Sigmoid colon (tissue), 7 donors: ENCODE data around the gene LRFN2. TPM values are rescaled to one million over a fixed set of nuclear protein-coding genes. Genes with fewer than 3 reads are reported as not detected.

Experiments
- DNase-seq: peaks from one replicate; pipeline ENCODE4 v3.0.0-alpha.2; 2019
- H3K27ac ChIP-seq, 4 donors: fragments of 200-600 bp; sonication (generic); one replicate each; pipeline ENCODE4 v1.5.1; 2016 to 2019; ENCODE audit warnings: mild to moderate bottlenecking in 1 of 4
- H3K27me3 ChIP-seq, 3 donors: fragments of 200-600 bp; sonication (generic); one replicate each; pipeline ENCODE4 v1.5.1; 2019; ENCODE audit warnings: mild to moderate bottlenecking in 1 of 3
- H3K36me3 ChIP-seq, 4 donors: fragments of 200-600 bp; sonication (generic); one replicate each; pipeline ENCODE4 v1.5.1; 2016 to 2019
- H3K4me1 ChIP-seq, 4 donors: fragments of 200-600 bp; sonication (generic); one replicate each; pipeline ENCODE4 v1.5.1; 2017 to 2019
- H3K4me3 ChIP-seq, 4 donors: fragments of 200-600 bp; sonication (generic); one replicate each; pipeline ENCODE4 v1.5.1; 2017 to 2019; ENCODE audit warnings: mild to moderate bottlenecking in 2 of 4, moderate library complexity in 1 of 4
- H3K9me3 ChIP-seq, 4 donors: fragments of 200-600 bp in 3 of 4; sonication (generic) in 3 of 4; one replicate each; pipeline versions ENCODE4 v1.5.1 to v1.6.1; 2013 to 2019
- CTCF ChIP-seq, 4 experiments: fragments of 450-650 bp in 3 of 4; fragments of 200-600 bp in 1 of 4; IDR thresholded peaks; one replicate each; pipeline ENCODE4 v1.5.1; 2016 to 2019; ENCODE audit warnings: antibody characterized with exemption in 4 of 4, mild to moderate bottlenecking in 3 of 4, moderate library complexity in 2 of 4
- EP300 ChIP-seq, 4 donors: sonication (generic); formaldehyde crosslinking; IDR thresholded peaks; one replicate each; pipeline ENCODE4 v1.6.1; 2017; ENCODE audit warnings: antibody characterized with exemption in 4 of 4
- POLR2A ChIP-seq, 2 donors: fragments of 450-650 bp; IDR thresholded peaks; one replicate each; pipeline ENCODE4 v1.6.1; 2016; ENCODE audit warnings: antibody characterized with exemption in 2 of 2, mild to moderate bottlenecking in 2 of 2, moderate library complexity in 2 of 2
- POLR2AphosphoS5 ChIP-seq, 4 donors: sonication (generic); formaldehyde crosslinking; IDR thresholded peaks; one replicate each; pipeline ENCODE4 v1.6.1; 2017; ENCODE audit warnings: antibody characterized with exemption in 4 of 4
- WGBS, 2 donors: extraction: QIAGEN DNeasy Blood & Tissue Kit; methylation state at CpG; one replicate each; pipeline ENCODE4 v1.1.7; 2013; 5-methylcytosine and 5-hydroxymethylcytosine counted together
- intact Hi-C: fragments of 100-400 bp; cut with DNase I; formaldehyde crosslinking; loops from one replicate; pipeline ENCODE4 v1.15.1; 2023
- polyA plus RNA-seq, 3 donors: library from polyadenylated mRNA; stranded (reverse); fragments of 200-250 nt; gene quantifications; one replicate each; pipeline ENCODE4 v1.2.3, GENCODE V29; 2013
- total RNA-seq, 4 donors: library from RNA; depleted of rRNA; stranded (reverse); fragments of >200 nt; gene quantifications; one replicate each; pipeline ENCODE4 v1.1.0, GENCODE V29; 2016
- donor health status: healthy with polysubstance abuse.
- donor health status: Bipolar disorder and iron deficiency.
- donor health status: healthy.

Gene LRFN2
- total and polyA plus RNA-seq, 7 donors, result 0.10 to 0.60 (median 0.49) TPM; not detected in 4

DNA sequence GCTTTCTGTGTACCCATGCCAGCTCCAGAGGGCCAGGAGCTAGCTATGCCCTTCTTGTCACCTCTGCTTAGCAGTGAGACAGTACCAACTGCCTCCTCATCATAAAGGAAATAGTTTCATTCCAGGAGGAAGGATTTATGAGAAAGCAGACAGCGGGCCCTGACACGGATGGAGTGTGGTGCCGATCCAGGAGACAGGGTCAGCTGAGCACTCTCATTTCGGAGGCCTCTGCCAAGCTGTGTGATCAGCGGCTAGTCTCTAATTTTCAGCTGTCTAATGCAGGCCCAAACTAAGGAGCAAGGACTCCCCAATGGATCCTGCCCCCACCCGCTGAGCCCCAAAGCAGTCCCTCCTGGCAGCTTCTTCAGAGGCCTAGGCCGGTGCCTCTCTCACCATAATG is 103.1 kb downstream of the LRFN2 start:
- no peaks in the 10 kb centered on the region for H3K27me3 ChIP-seq
- H3K4me1 ChIP-seq, result no peaks in the 10 kb centered on the region
- H3K36me3 ChIP-seq, result no peaks in the 10 kb centered on the region
- H3K9me3 ChIP-seq, result no peaks in the 10 kb centered on the region
- no peak for TF ChIP-seq POLR2AphosphoS5 (IDR thresholded peaks at IDR 0.05)
- TF ChIP-seq POLR2A (IDR thresholded peaks at IDR 0.05), result no peak
- TF ChIP-seq EP300 (IDR thresholded peaks at IDR 0.05), result no peak
- TF ChIP-seq CTCF (IDR thresholded peaks at IDR 0.05), result no peak
- no peak overlapping the region for H3K4me3 ChIP-seq
- no peak overlapping the region for H3K27ac ChIP-seq
- WGBS, 2 donors, result 85 to 87% methylated on average over 7 of the region's 7 CpGs
- intact Hi-C loops, result no loop called here
- DNase-seq, result no peak

DNA sequence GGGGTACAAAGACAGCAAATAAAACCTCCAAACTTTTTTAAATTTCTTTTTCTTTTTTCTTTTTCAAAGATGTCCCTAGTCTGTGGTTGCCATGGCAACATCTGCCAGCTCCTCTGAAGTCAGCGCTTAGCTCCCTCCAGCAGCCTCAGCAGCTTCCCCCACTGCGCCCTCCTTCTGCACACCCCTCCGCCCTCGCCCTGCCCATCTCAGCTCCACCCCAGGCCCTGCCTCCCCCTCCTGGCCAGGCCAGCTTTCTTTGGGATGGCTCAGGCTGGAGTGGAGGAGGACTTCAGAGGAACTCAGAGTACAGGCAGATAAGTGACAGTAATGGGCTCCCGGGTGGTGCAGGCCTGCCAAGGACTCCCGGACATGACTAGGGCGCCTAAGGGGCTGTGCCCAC is 104.6 kb downstream of the LRFN2 start:
- no peak overlapping the region for H3K27ac ChIP-seq
- H3K27me3 ChIP-seq, result peaks cover 0 to 2% (median 0%) of the 10 kb centered on the region in 3 donors
- WGBS, 2 donors, result 72 to 84% methylated on average over 7 of the region's 7 CpGs
- no peak for DNase-seq
- H3K36me3 ChIP-seq, result no peaks in the 10 kb centered on the region
- H3K4me3 ChIP-seq, result no peak overlapping the region
- no peaks in the 10 kb centered on the region for H3K9me3 ChIP-seq
- intact Hi-C loops, result no loop called here
- H3K4me1 ChIP-seq, result no peaks in the 10 kb centered on the region
- TF ChIP-seq CTCF (IDR thresholded peaks at IDR 0.05), result no peak
- TF ChIP-seq EP300 (IDR thresholded peaks at IDR 0.05), result no peak
- TF ChIP-seq POLR2A (IDR thresholded peaks at IDR 0.05), result no peak

DNA sequence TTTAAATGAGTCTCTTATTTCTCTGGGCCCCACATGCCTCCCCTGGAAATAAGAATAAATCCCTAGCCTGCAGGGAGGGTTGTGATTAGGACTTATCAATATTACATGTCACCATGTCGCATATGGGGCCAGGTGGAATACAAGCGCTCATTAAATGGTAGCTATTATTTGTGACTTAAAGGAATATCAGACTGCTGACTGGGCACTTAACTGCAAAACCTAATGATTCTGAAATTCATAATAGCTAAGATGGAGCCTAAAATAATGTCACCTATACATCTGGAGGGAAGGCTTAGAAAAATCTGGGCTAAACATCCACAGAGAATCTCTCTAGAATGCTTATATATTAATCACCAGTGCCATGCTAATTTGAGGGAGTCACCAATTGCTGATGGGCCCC is 106.5 kb downstream of the LRFN2 start:
- intact Hi-C loops, result no loop called here
- no peak for DNase-seq
- Histone ChIP-seq H3K9me3 (no peaks in the 10 kb centered on the region), H3K4me1 (no peaks in the 10 kb centered on the region), H3K27ac (no peak overlapping the region), H3K36me3 (no peaks in the 10 kb centered on the region), H3K4me3 (no peak overlapping the region), H3K27me3 (peaks cover 0 to 8% (median 0%) of the 10 kb centered on the region in 3 donors)
- TF ChIP-seq EP300 (IDR thresholded peaks at IDR 0.05) (no peak), POLR2AphosphoS5 (IDR thresholded peaks at IDR 0.05) (no peak), CTCF (IDR thresholded peaks at IDR 0.05) (no peak)
- 96% methylated on average over 2 of the region's 2 CpGs for WGBS, 2 donors

GRCh38 chr6:40479706-40480105 is 107.5 kb downstream of the LRFN2 start:
- no peak for DNase-seq

GRCh38 chr6:40477246-40478126 is 109.7 kb downstream of the LRFN2 start:
- TF ChIP-seq POLR2AphosphoS5 (IDR thresholded peaks at IDR 0.05), result no peak
- no peak for TF ChIP-seq CTCF (IDR thresholded peaks at IDR 0.05)
- TF ChIP-seq EP300 (IDR thresholded peaks at IDR 0.05), result no peak
- TF ChIP-seq POLR2A (IDR thresholded peaks at IDR 0.05), result no peak
- intact Hi-C loops, result no loop called here
- 53 to 55% methylated on average over 19 of the region's 19 CpGs for WGBS, 2 donors

More at GRCh38 chr6:40479706-40480105, 107.5 kb downstream of the LRFN2 start:
- H3K9me3 ChIP-seq, result no peaks in the 10 kb centered on the region
- TF ChIP-seq POLR2AphosphoS5 (IDR thresholded peaks at IDR 0.05), result no peak
- no peak overlapping the region for H3K27ac ChIP-seq
- H3K4me3 ChIP-seq, result no peak overlapping the region
- intact Hi-C loops, result no loop called here
- H3K27me3 ChIP-seq, result peaks cover 0 to 8% (median 0%) of the 10 kb centered on the region in 3 donors
- no peaks in the 10 kb centered on the region for H3K36me3 ChIP-seq
- WGBS, 2 donors, result 76 to 86% methylated on average over 7 of the region's 7 CpGs
- H3K4me1 ChIP-seq, result no peaks in the 10 kb centered on the region

More at GRCh38 chr6:40477246-40478126, 109.7 kb downstream of the LRFN2 start:
- Histone ChIP-seq H3K4me3 (no peak overlapping the region), H3K27ac (no peak overlapping the region), H3K27me3 (peaks cover 0 to 8% (median 0%) of the 10 kb centered on the region in 3 donors), H3K36me3 (no peaks in the 10 kb centered on the region), H3K4me1 (no peaks in the 10 kb centered on the region), H3K9me3 (no peaks in the 10 kb centered on the region)
- no peak for DNase-seq
